Fibroblast of pulmonary artery (primary cell): ENCODE measurements around the gene SIPA1L3.
"Not testable (repeated sequence)": the region's sequence is repeated elsewhere in the genome, so short reads cannot be mapped to it uniquely, and the experiment has no call there.

Experiments used
- DNase-seq: peaks from one replicate; pipeline ENCODE4 v3.0.0-alpha.2; 2010; ENCODE audit warnings: low read depth
- H3K4me3 ChIP-seq: replicated peaks from 2 replicates; pipeline ENCODE4 v1.5.1; 2011; ENCODE audit warnings: low read depth, mild to moderate bottlenecking, control low read depth, low read length, moderate library complexity
- TF ChIP-seq, protein P1 (sequence below): IDR thresholded peaks from 2 replicates; pipeline ENCODE4 v1.5.1; 2011; ENCODE audit warnings: mild to moderate bottlenecking, control low read depth, low read length, inconsistent platforms; ENCODE audit errors: missing control alignments

The SIPA1L3 gene

DNA sequence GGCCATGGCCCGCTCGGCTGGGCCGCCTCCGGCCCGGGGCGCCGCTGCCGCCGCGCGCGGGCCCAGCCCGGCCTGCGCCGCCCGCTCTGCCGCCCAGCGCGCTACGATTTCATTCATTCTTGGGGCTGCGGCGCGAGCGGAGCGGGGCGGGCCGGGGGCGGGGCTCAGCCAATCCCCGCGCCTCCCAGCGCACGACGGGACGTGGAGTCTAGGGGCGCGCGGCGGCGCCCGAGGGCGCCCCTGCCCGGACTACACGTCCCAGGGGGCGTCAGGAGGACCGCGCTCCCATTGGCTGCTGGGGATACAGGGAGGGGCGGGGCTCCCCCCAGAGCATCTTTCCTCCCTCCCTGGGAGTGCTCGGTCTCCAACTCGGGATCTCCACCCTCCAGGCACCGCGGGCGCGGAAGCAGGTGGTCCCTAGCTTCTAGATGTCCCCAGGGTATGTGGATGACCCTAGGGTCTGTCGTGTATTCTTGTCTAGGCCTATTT is 322.6 kb downstream of the SIPA1L3 start:
- TF ChIP-seq, protein P1, sequence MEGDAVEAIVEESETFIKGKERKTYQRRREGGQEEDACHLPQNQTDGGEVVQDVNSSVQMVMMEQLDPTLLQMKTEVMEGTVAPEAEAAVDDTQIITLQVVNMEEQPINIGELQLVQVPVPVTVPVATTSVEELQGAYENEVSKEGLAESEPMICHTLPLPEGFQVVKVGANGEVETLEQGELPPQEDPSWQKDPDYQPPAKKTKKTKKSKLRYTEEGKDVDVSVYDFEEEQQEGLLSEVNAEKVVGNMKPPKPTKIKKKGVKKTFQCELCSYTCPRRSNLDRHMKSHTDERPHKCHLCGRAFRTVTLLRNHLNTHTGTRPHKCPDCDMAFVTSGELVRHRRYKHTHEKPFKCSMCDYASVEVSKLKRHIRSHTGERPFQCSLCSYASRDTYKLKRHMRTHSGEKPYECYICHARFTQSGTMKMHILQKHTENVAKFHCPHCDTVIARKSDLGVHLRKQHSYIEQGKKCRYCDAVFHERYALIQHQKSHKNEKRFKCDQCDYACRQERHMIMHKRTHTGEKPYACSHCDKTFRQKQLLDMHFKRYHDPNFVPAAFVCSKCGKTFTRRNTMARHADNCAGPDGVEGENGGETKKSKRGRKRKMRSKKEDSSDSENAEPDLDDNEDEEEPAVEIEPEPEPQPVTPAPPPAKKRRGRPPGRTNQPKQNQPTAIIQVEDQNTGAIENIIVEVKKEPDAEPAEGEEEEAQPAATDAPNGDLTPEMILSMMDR: no peak
- no peak overlapping the region for H3K4me3 ChIP-seq
- peak; percentile 81 for DNase-seq

DNA sequence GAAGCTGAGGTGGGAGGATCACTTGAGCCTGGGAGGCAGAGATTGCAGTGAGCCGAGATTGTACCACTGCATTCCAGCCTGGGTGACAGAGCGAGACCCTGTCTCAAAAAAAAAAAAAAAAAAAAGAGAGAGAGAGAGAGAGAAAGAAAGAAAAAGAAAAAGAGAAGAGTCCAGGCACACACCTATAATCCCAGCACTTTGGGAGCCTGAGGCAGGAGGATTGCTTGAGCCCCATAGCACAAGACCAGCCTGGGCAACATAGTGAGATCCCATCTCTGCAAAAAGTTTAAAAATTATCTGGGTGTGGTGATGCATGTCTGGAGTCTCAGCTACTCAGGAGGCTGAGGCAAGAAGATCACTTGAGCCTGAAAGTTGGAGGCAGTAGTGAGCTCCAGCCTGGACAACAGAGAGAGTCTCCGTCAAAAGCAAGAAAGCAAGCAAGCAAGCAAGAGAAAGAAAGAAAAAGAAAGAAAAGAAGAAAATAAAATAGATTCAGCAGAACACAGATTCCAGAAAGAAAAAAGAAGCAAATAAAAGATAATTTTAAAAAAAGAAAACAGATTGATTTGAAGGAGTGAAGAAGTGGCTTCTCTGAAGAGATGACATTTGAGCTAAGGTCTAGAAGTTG is 323.6 kb downstream of the SIPA1L3 start:
- DNase-seq, H3K4me3 ChIP-seq: not testable (repeated sequence)

DNA sequence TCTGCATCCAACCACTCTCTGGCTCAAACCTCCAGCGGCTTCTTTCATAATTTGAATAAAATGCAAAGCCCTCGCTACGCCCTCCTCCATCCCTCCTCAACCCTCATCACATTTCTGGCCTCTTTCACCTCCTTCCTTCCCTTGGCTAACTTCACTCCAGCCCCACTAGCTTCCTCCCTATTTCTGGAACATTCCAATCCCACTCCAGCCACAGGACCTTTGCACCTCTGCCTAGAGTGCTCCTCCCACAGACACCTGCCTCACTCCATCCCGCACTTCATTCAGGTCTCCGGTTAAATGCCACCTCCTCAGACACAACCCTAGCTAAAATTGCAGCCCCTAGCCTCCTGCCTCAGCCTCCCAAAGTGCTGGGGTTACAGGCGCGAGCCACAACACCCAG is 324.9 kb downstream of the SIPA1L3 start:
- TF ChIP-seq, protein P1: no peak
- no peak for DNase-seq
- no peak overlapping the region for H3K4me3 ChIP-seq

DNA sequence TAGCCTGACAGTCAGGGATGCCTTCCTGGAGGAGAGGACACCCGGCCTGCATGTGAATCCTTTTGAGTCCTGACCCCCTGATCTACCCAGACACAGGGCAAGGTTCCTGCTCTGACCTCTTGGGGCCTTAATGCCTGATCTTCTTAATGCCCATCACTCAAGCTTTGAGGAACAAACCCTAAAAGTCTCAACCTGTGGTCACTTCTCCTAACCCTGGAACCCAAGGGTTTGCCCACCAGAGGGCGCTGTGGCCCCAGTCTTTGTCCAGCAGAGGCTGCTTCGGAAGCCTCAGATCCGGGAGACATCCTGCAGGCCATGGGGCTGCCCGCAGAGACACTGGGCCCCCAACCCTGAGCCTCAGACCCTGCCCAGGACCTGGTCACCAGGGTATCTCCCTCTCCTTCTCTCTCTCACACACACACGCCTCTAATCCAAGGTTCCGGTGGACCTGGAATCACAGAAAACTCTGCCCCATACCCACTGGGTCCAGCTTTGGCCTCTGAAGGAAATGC is 326.8 kb downstream of the SIPA1L3 start:
- TF ChIP-seq, protein P1: peak; percentile 86
- no peak overlapping the region for H3K4me3 ChIP-seq
- peak; percentile 76 for DNase-seq

DNA sequence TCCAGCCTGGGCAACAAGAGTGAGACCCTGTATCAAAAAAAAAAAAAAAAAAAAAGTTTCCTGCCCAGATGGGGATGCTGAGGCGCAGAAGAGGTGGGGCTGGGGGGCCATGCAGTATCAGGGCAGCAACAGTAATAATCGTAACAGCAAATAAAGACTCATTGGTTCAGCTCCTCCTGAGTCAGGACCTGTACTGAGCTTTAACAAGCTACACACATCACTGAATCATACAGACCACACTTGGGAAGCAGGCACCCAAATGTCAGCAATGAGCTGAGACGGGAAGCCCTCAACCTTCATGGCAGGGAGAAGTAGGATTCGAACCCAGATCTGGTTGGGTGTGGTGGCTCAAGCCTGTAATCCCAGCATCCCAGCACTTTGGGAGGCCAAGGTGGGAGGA is 327.6 kb downstream of the SIPA1L3 start:
- DNase-seq: no peak
- H3K4me3 ChIP-seq: no peak overlapping the region
- TF ChIP-seq, protein P1: no peak

DNA sequence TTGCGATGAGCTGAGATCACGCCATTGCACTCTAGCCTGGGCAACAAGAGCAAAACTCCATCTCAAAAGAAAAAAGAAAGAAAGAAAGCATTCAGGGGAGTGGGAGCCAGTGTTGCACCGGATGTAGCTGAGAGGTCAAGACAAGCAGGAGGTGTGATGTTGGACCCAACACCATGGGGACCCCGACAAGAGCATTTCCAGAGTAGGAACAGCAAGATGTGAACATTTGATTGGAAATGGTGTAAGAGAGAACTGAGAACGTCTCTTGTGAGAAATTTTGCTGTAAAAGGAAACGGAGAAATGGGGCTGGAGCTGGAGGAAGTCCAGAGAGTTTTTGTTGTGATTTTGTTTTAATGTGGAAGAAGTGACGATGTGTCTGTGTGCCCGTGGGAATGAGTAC is 332.8 kb downstream of the SIPA1L3 start:
- no peak for DNase-seq
- H3K4me3 ChIP-seq: no peak overlapping the region
- TF ChIP-seq, protein P1: no peak

DNA sequence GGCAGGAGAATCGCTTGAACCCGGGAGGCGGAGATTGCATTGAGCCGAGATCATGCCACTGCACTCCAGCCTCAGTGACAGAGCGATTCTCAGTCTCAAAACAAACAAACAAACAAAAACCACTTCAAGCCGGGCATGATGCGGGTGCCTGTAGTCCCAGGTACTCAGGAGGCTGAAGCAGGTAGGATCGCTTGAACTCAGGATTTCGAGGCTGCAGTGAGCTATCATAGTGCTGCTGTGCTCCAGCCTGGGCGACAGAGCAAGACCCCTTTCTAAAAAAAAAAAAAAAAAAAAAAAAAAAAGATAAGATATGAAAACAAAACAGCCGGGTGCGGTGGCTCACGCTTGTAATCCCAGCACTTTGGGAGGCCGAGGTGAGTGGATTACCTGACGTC is 336.3 kb downstream of the SIPA1L3 start:
- no peak for DNase-seq
- H3K4me3 ChIP-seq: peak overlapping the region; percentile 49
- TF ChIP-seq, protein P1: no peak
